Type B pancreatic cell (in vitro differentiated cells): ENCODE measurements around the gene SGIP1. TPM values are rescaled to one million over a fixed set of nuclear protein-coding genes. Genes with fewer than 3 reads are reported as not detected.
A peak's percentile ranks its signal among the peaks of the same experiment; 100 is the strongest.

Experiments used
- DNase-seq: peaks from one replicate; pipeline ENCODE4 v3.0.0; 2021; ENCODE audit warnings: mixed read lengths; ENCODE audit not compliant: unreplicated experiment; ENCODE audit errors: extremely low spot score
- H3K27ac Mint-ChIP-seq: 2 replicates; pipeline ENCODE4 v1.8.0; 2021; ENCODE audit warnings: mild to moderate bottlenecking, mixed read lengths
- H3K27me3 Mint-ChIP-seq: 2 replicates; pipeline ENCODE4 v1.8.0; 2021; ENCODE audit warnings: mixed read lengths
- H3K36me3 Mint-ChIP-seq: 2 replicates; pipeline ENCODE4 v1.8.0; 2021; ENCODE audit warnings: mixed read lengths
- H3K4me1 Mint-ChIP-seq: one replicate; pipeline ENCODE4 v1.8.0; 2021; ENCODE audit warnings: mixed read lengths; ENCODE audit not compliant: unreplicated experiment
- H3K4me3 Mint-ChIP-seq: 2 replicates; pipeline ENCODE4 v1.8.0; 2021; ENCODE audit warnings: mild to moderate bottlenecking, mixed read lengths
- H3K9me3 Mint-ChIP-seq: 2 replicates; pipeline ENCODE4 v1.8.0; 2021; ENCODE audit warnings: mixed read lengths
- CTCF ChIP-seq: fragments of 200-600 bp; sonication (generic); conservative IDR thresholded peaks from 2 replicates; pipeline ENCODE4 v1.5.0; 2021; ENCODE audit warnings: antibody characterized with exemption, mild to moderate bottlenecking
- total RNA-seq: library from RNA; stranded (reverse); gene quantifications from 2 replicates; pipeline ENCODE4 v1.2.1, GENCODE V29; 2021; ENCODE audit warnings: low replicate concordance

Gene SGIP1
- total RNA-seq, 1 donor from 2014 or later: 3.4 TPM

GRCh38 chr1:66750577-66750976 is 216.6 kb downstream of the SGIP1 start:
- H3K4me1 Mint-ChIP-seq: peaks cover 4% of the 10 kb centered on the region
- no peak for TF ChIP-seq CTCF
- H3K4me3 Mint-ChIP-seq: no peak overlapping the region
- H3K27me3 Mint-ChIP-seq: peaks cover 53% of the 10 kb centered on the region
- no peaks in the 10 kb centered on the region for H3K9me3 Mint-ChIP-seq
- DNase-seq: no peak
- H3K27ac Mint-ChIP-seq: no peak overlapping the region
- H3K36me3 Mint-ChIP-seq: no peaks in the 10 kb centered on the region

GRCh38 chr1:66751160-66751559 is 217.2 kb downstream of the SGIP1 start:
- no peak overlapping the region for H3K4me3 Mint-ChIP-seq

GRCh38 chr1:66752000-66752592 is 218.1 kb downstream of the SGIP1 start, which contains the start of gene DYNLT5:
DYNLT5 (plus strand) TSS chr1:66752459; CDS start chr1:66754659, 2,200 bp downstream.
- peak; percentile 41 for TF ChIP-seq CTCF
- Mint-ChIP-seq H3K9me3 (no peaks in the 10 kb centered on the region), H3K36me3 (no peaks in the 10 kb centered on the region), H3K27me3 (peaks cover 59% of the 10 kb centered on the region), H3K27ac (no peak within 1 kb of the TSS), H3K4me1 (peaks cover 4% of the 10 kb centered on the region), H3K4me3 (peak within 1 kb of the TSS; percentile 78)
- DNase-seq: peak; percentile 69

More at GRCh38 chr1:66751160-66751559, 217.2 kb downstream of the SGIP1 start:
- TF ChIP-seq CTCF: no peak
- DNase-seq: no peak
- Mint-ChIP-seq H3K9me3 (no peaks in the 10 kb centered on the region), H3K36me3 (no peaks in the 10 kb centered on the region), H3K27ac (no peak overlapping the region), H3K27me3 (peaks cover 53% of the 10 kb centered on the region), H3K4me1 (peaks cover 4% of the 10 kb centered on the region)

GRCh38 chr1:66752671-66753371 is 218.9 kb downstream of the SGIP1 start:
- no peak for DNase-seq
- no peak for TF ChIP-seq CTCF
- no peak overlapping the region for H3K27ac Mint-ChIP-seq

GRCh38 chr1:66757722-66758240 is 223.8 kb downstream of the SGIP1 start:
- TF ChIP-seq CTCF: no peak
- Mint-ChIP-seq H3K4me3 (no peak overlapping the region), H3K36me3 (no peaks in the 10 kb centered on the region), H3K27ac (no peak overlapping the region), H3K4me1 (peaks cover 7% of the 10 kb centered on the region), H3K27me3 (peaks cover 18% of the 10 kb centered on the region), H3K9me3 (no peaks in the 10 kb centered on the region)
- DNase-seq: no peak

More at GRCh38 chr1:66752671-66753371, 218.9 kb downstream of the SGIP1 start:
- peaks cover 58% of the 10 kb centered on the region for H3K27me3 Mint-ChIP-seq
- no peaks in the 10 kb centered on the region for H3K9me3 Mint-ChIP-seq
- H3K4me3 Mint-ChIP-seq: peak overlapping the region; percentile 78
- peaks cover 4% of the 10 kb centered on the region for H3K4me1 Mint-ChIP-seq
- no peaks in the 10 kb centered on the region for H3K36me3 Mint-ChIP-seq
